Measurements from ENCODE around the gene CARS1.

The CARS1 gene

DNA sequence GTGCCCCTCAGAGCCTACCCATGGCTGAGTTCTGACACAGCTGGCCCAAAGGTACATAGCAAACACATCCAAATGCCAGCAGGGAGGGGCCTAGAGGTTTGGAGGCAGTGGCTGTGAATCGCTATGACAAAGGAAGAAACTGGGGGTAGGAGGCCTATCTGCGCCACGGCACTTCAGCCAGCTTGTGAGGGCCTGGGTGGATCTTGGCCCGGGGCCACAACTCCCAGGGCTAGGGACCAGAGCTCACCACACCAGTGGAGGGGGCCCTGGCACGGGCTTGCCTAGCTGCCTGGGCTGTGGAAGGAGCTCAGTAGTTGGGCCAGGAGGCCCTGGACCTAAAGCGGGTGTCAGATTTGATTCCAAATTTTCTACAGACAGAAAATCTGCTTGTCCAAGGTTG is 55.7 kb downstream of the CARS1 start:
- no peak overlapping the region for H3K4me3 ChIP-seq (replicated peaks in 1 of 2; ENCODE audit: low read depth in 2 of 2, low read length in 2 of 2)
- no peak for TF ChIP-seq CTCF (IDR thresholded peaks at IDR 0.05; ENCODE audit: low read depth, low read length)
- DNase-seq (ENCODE audit: low read depth in 2 of 2) = no peak

- H3K4me3 ChIP-seq (replicated peaks in 1 of 2; ENCODE audit: low read depth in 2 of 2, low read length in 2 of 2) = no peak overlapping the region
- peak; percentile 39 to 79 for DNase-seq (ENCODE audit: low read depth in 2 of 2)
- TF ChIP-seq CTCF (IDR thresholded peaks at IDR 0.05; ENCODE audit: low read depth, low read length) = no peak
These were observed 56.9 kb downstream of the CARS1 start for GRCh38 chr11:3000032-3000961.

DNA sequence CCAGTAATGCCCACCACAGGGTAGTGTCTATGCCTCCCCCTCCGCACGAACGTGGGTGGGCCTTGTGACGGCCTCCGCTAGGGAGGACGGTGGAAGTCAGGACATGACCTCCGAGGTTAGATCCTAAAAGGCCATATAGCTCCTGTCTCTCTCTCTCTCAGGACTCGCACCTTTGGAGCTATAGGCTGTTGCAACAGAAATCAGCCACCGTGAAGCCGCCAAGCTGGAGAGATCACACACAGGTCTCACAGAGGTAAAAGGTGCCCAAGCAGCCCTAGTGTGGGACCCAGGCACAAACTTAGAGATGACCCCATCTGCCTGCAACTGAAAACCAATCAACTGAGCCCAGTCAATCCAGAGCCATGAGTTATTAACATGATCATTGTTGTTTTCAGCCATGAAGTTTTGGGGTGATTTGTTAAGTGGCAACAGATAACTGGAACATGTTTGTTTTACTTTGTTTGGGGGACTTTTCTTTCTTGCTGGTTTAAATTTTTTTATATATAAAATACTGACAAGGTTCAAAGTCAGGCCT is 57.7 kb downstream of the CARS1 start:
- TF ChIP-seq CTCF (IDR thresholded peaks at IDR 0.05; ENCODE audit: low read depth, low read length) = no peak
- no peak overlapping the region for H3K4me3 ChIP-seq (replicated peaks in 1 of 2; ENCODE audit: low read depth in 2 of 2, low read length in 2 of 2)
- DNase-seq (ENCODE audit: low read depth in 2 of 2) = no peak

- DNase-seq (ENCODE audit: low read depth in 2 of 2) = no peak
- TF ChIP-seq CTCF (IDR thresholded peaks at IDR 0.05; ENCODE audit: low read depth, low read length) = no peak
- H3K4me3 ChIP-seq (replicated peaks in 1 of 2; ENCODE audit: low read depth in 2 of 2, low read length in 2 of 2) = no peak overlapping the region
These were observed 59.0 kb downstream of the CARS1 start for GRCh38 chr11:2998073-2998850.

- DNase-seq (ENCODE audit: low read depth in 2 of 2) = no peak
- H3K4me3 ChIP-seq (replicated peaks in 1 of 2; ENCODE audit: low read depth in 2 of 2, low read length in 2 of 2) = no peak overlapping the region
- TF ChIP-seq CTCF (IDR thresholded peaks at IDR 0.05; ENCODE audit: low read depth, low read length) = no peak
These were observed 59.8 kb downstream of the CARS1 start for GRCh38 chr11:2997406-2997805.

GRCh38 chr11:2996976-2997375 is 60.2 kb downstream of the CARS1 start:
- TF ChIP-seq CTCF (IDR thresholded peaks at IDR 0.05; ENCODE audit: low read depth, low read length) = no peak
- H3K4me3 ChIP-seq (replicated peaks in 1 of 2; ENCODE audit: low read depth in 2 of 2, low read length in 2 of 2) = no peak overlapping the region
- no peak for DNase-seq (ENCODE audit: low read depth in 2 of 2)
